COLO668 (cell line): ENCODE data around the gene GJA10.
A peak's percentile ranks its signal among the peaks of the same experiment; 100 is the strongest.

ENCODE experiments used
- DNase-seq: peaks from one replicate; lab custom pipeline; 2025; ENCODE audit not compliant: unreplicated experiment; lab: John Stamatoyannopoulos, UW

The GJA10 gene

GRCh38 chr6:89916136-89916920 is 22.1 kb downstream of the GJA10 start:
- DNase-seq, result no peak

GRCh38 chr6:89917216-89917615 is 22.9 kb downstream of the GJA10 start:
- DNase-seq, result no peak

GRCh38 chr6:89917801-89918366 is 23.6 kb downstream of the GJA10 start:
- no peak for DNase-seq

GRCh38 chr6:89921197-89921596 is 26.9 kb downstream of the GJA10 start:
- DNase-seq, result no peak

- DNase-seq, result no peak
These were observed 27.4 kb downstream of the GJA10 start for GRCh38 chr6:89921691-89922090.

GRCh38 chr6:89924231-89924630 is 30.0 kb downstream of the GJA10 start:
- no peak for DNase-seq

- DNase-seq, result no peak
These were observed 31.6 kb downstream of the GJA10 start for GRCh38 chr6:89925826-89926225.

- no peak for DNase-seq
These were observed 33.0 kb downstream of the GJA10 start for GRCh38 chr6:89927264-89927663.

- no peak for DNase-seq
These were observed 33.7 kb downstream of the GJA10 start for GRCh38 chr6:89927791-89928550.

- no peak for DNase-seq
These were observed 34.3 kb downstream of the GJA10 start for GRCh38 chr6:89928604-89929003.

GRCh38 chr6:89930789-89931188 is 36.5 kb downstream of the GJA10 start:
- DNase-seq, result no peak

GRCh38 chr6:89932245-89932802 is 38.1 kb downstream of the GJA10 start:
- no peak for DNase-seq

GRCh38 chr6:89934685-89935366 is 40.6 kb downstream of the GJA10 start:
- no peak for DNase-seq

GRCh38 chr6:89936177-89936576 is 41.9 kb downstream of the GJA10 start:
- DNase-seq, result no peak

- DNase-seq, result no peak
These were observed 43.7 kb downstream of the GJA10 start for GRCh38 chr6:89938014-89938413.

GRCh38 chr6:89939144-89939543 is 44.9 kb downstream of the GJA10 start:
- no peak for DNase-seq

- peak; percentile 56 for DNase-seq
These were observed 46.2 kb downstream of the GJA10 start for GRCh38 chr6:89940225-89941027.

- DNase-seq, result peak; percentile 41
These were observed 46.9 kb downstream of the GJA10 start for GRCh38 chr6:89941031-89941762.

- DNase-seq, result no peak
These were observed 47.7 kb downstream of the GJA10 start for GRCh38 chr6:89941763-89942497.
